ENCODE data around the gene ISY1. TPM values are rescaled to one million over a fixed set of nuclear protein-coding genes. Genes with fewer than 3 reads are reported as not detected.
A peak's percentile ranks its signal among the peaks of the same experiment; 100 is the strongest.

Gene ISY1
- polyA plus RNA-seq, 2 of the 4 experiments (the other 2 are of a cell fraction): 23.2 to 27.6 TPM

GRCh38 chr3:129199366-129199765 is 38.5 kb upstream of the ISY1 start:
- 95% methylated on average over 8 of the region's 8 CpGs for WGBS (ENCODE audit: missing lambda C conversion rate)
- CTCF ChIA-PET: interaction anchor here (1.4 kb wide), 1 partner anchor 46 kb away, joined by 7 read pairs; no protein-coding TSS in a partner anchor
- ATAC-seq (no peak), DNase-seq (ENCODE audit: low read depth in 1 of 2, low spot score in 1 of 2) (no peak), FAIRE-seq (no peak)
- Histone ChIP-seq H3K4me1 (peaks cover 29% of the 10 kb centered on the region), H3K27ac (no peak overlapping the region), H3K9me3 (no peaks in the 10 kb centered on the region), H3K4me2 (no peak overlapping the region), H3K4me3 (no peak overlapping the region)
- no peak for TF ChIP-seq HMGXB4 (CRISPR knock-in tag; IDR thresholded peaks at IDR 0.05; ENCODE audit: borderline replicate concordance)
- TF ChIP-seq ELK1 (IDR thresholded peaks at IDR 0.05; ENCODE audit: low read depth, low read length): no peak
- TF ChIP-seq NPAS2 (CRISPR knock-in tag; IDR thresholded peaks at IDR 0.05; ENCODE audit: borderline replicate concordance): no peak
- no peak for TF ChIP-seq POLR2AphosphoS2 (conservative IDR thresholded peaks at IDR 0.05; ENCODE audit: low read length)
- POLR2A ChIA-PET: no interaction called here

GRCh38 chr3:129197321-129197720 is 36.5 kb upstream of the ISY1 start:
- Histone ChIP-seq H3K27ac (peak overlapping the region; percentile 75 to 77; a peak in 4 of 6 replicates), H3K9me3 (no peaks in the 10 kb centered on the region), H3K4me1 (peaks cover 29% of the 10 kb centered on the region), H3K4me2 (no peak overlapping the region), H3K4me3 (no peak overlapping the region)
- ChIA-PET POLR2A (interaction anchor here (0.6 to 2.5 kb wide), 2 partner anchors 14 to 32 kb away, joined by 12 to 13 read pairs; partner anchors contain the start of gene CNBP), CTCF (interaction anchor here (2.7 to 3.1 kb wide), 2 partner anchors 10 to 49 kb away, joined by 12 to 27 read pairs; no protein-coding TSS in a partner anchor)
- WGBS (ENCODE audit: missing lambda C conversion rate): 100% methylated on average over 1 of the region's 1 CpG
- FAIRE-seq (no peak), DNase-seq (ENCODE audit: low read depth in 1 of 2, low spot score in 1 of 2) (no peak), ATAC-seq (peak in 1 of 2 experiments; percentile 37; a peak in 1 of 6 replicates)
- no peak for TF ChIP-seq SMC3 (IDR thresholded peaks at IDR 0.05)
- TF ChIP-seq HOXB13 (CRISPR knock-in tag; IDR thresholded peaks at IDR 0.05; ENCODE audit: low read depth): no peak
- TF ChIP-seq RARB (CRISPR knock-in tag; IDR thresholded peaks at IDR 0.05): no peak
- TF ChIP-seq SREBF2 (IDR thresholded peaks at IDR 0.05): no peak
- TF ChIP-seq NR3C1 (IDR thresholded peaks at IDR 0.05): no peak
- TF ChIP-seq CBX2 (IDR thresholded peaks at IDR 0.05; ENCODE audit: borderline replicate concordance, low read depth): no peak
- TF ChIP-seq BCL3 (IDR thresholded peaks at IDR 0.05): no peak
- TF ChIP-seq CHD2 (IDR thresholded peaks at IDR 0.05; ENCODE audit: low read length, partially characterized antibody): no peak
- TF ChIP-seq ZFP36 (IDR thresholded peaks at IDR 0.05; ENCODE audit: borderline replicate concordance, partially characterized antibody): no peak
- no peak for TF ChIP-seq HES2 (IDR thresholded peaks at IDR 0.05)
- no peak for TF ChIP-seq EHF (CRISPR knock-in tag; IDR thresholded peaks at IDR 0.05)
- no peak for TF ChIP-seq POLR2AphosphoS2 (conservative IDR thresholded peaks at IDR 0.05; ENCODE audit: low read length)
- no peak for TF ChIP-seq HMGXB4 (CRISPR knock-in tag; IDR thresholded peaks at IDR 0.05; ENCODE audit: borderline replicate concordance)
- TF ChIP-seq BHLHE40 (IDR thresholded peaks at IDR 0.05; ENCODE audit: low read depth, low read length): no peak
- no peak for TF ChIP-seq TP53 (CRISPR knock-in tag; IDR thresholded peaks at IDR 0.05)
- TF ChIP-seq CEBPB (IDR thresholded peaks at IDR 0.05): no peak
- TF ChIP-seq CBX8 (IDR thresholded peaks at IDR 0.05): no peak
- no peak for TF ChIP-seq ZNF302 (CRISPR knock-in tag; IDR thresholded peaks at IDR 0.05)
- TF ChIP-seq MAZ (IDR thresholded peaks at IDR 0.05; ENCODE audit: borderline replicate concordance, low read depth, low read length): no peak
